HCT116 (cell line): Measurements from ENCODE around the gene SH2D1B. TPM values are rescaled to one million over a fixed set of nuclear protein-coding genes. Genes with fewer than 3 reads are reported as not detected.

Source experiments
- ATAC-seq: fragments of 200-7000 bp; cut with Tn5 transposase; 2 replicates; pipeline ENCODE4 v1.9.1; 2020; ENCODE audit warnings: mild to moderate bottlenecking, moderate library complexity
- BruUV-seq: library from RNA; stranded (reverse); fragments of 400-500 nt; replicated peaks from 2 replicates; lab custom pipeline; 2021; lab: Mats Ljungman, UMichigan
- CTCF ChIA-PET: fragments of 300-600 bp; sonication (Branson Sonifier 250); formaldehyde crosslinking; loops from one replicate; lab custom pipeline; 2021; ENCODE audit warnings: antibody characterized with exemption; lab: Charles Lee
- POLR2A ChIA-PET: fragments of 300-600, 350-600 bp; sonication (Branson Sonifier 250); formaldehyde crosslinking; loops from one replicate; lab custom pipeline; 2021; ENCODE audit warnings: antibody characterized with exemption; lab: Charles Lee
- RAD21 ChIA-PET, 2 experiments: fragments of 300-600 bp; sonication (Branson Sonifier 250); formaldehyde crosslinking; loops; one replicate each; lab custom pipeline; 2023; ENCODE audit warnings: low total read pairs in 2 of 2; ENCODE audit not compliant: uncharacterized antibody in 2 of 2, unreplicated experiment in 2 of 2, low non-redundant PET in 1 of 2; lab: Charles Lee
- DNase-seq: peaks from one replicate; pipeline ENCODE4 v3.0.0-alpha.2; 2010; ENCODE audit warnings: low read depth, low spot score
- H2AFZ ChIP-seq: fragments of 200-600 bp; shearing (Covaris generic), sonication (generic); 2 replicates; pipeline ENCODE4 v1.6.1; 2017; ENCODE audit warnings: low read depth, mixed run types, mixed read lengths, antibody characterized with exemption, low read length; ENCODE audit not compliant: poor library complexity, severe bottlenecking
- H3K27ac ChIP-seq: 2 replicates; pipeline ENCODE4 v1.5.1; 2012; ENCODE audit warnings: low read depth, low read length
- H3K27me3 ChIP-seq: fragments of 200-600 bp; sonication (generic); 2 replicates; pipeline ENCODE4 v1.6.1; 2016; ENCODE audit warnings: mixed run types, low read length, mixed read lengths; ENCODE audit not compliant: insufficient read depth
- H3K36me3 ChIP-seq, 2 experiments: fragments of 200-500 bp in 1 of 2; fragments of 200-600 bp in 1 of 2; sonication (Bioruptor generic) in 1 of 2; sonication (generic) in 1 of 2; 2 replicates each; pipeline versions ENCODE4 v1.5.1 to v1.6.1; 2014 to 2016; ENCODE audit warnings: low read length in 2 of 2, inconsistent platforms in 1 of 2, mixed read lengths in 1 of 2, mixed run types in 1 of 2; ENCODE audit not compliant: insufficient read depth in 2 of 2, control insufficient read depth in 1 of 2
- H3K4me1 ChIP-seq, 2 experiments: fragments of 200-600 bp in 1 of 2; sonication (generic) in 1 of 2; 2 replicates each; pipeline versions ENCODE4 v1.5.1 to v1.6.1; 2012 to 2017; ENCODE audit warnings: low read length in 2 of 2, inconsistent platforms in 1 of 2, mild to moderate bottlenecking in 1 of 2, mixed read lengths in 1 of 2, mixed run types in 1 of 2, moderate library complexity in 1 of 2; ENCODE audit not compliant: insufficient read depth in 2 of 2, control insufficient read depth in 1 of 2
- H3K4me2 ChIP-seq: fragments of 200-600 bp; sonication (generic); 2 replicates; pipeline ENCODE4 v1.6.1; 2017; ENCODE audit warnings: mixed run types, low read length, mixed read lengths
- H3K4me3 ChIP-seq, 2 experiments: fragments of 200-600 bp in 1 of 2; sonication (generic) in 1 of 2; replicated peaks in 1 of 2; 2 replicates each; pipeline ENCODE4 v1.5.1; 2011 to 2016; ENCODE audit warnings: low read length in 2 of 2, control low read depth in 1 of 2, low read depth in 1 of 2, mild to moderate bottlenecking in 1 of 2, mixed read lengths in 1 of 2, mixed run types in 1 of 2
- H3K79me2 ChIP-seq: fragments of 200-600 bp; sonication (generic); 2 replicates; pipeline ENCODE4 v1.6.1; 2017; ENCODE audit warnings: mild to moderate bottlenecking, mixed run types, low read length, moderate library complexity, mixed read lengths; ENCODE audit not compliant: insufficient read depth
- H3K9ac ChIP-seq: fragments of 200-600 bp; sonication (generic); 2 replicates; pipeline ENCODE4 v1.6.1; 2016; ENCODE audit warnings: low read length, mixed read lengths
- H3K9me2 ChIP-seq: fragments of 200-600 bp; sonication (generic), shearing (Covaris generic); 2 replicates; pipeline ENCODE4 v1.6.1; 2017; ENCODE audit warnings: mixed run types, mild to moderate bottlenecking, moderate library complexity; ENCODE audit not compliant: insufficient read depth
- H3K9me3 ChIP-seq, 2 experiments: fragments of 200-500 bp in 1 of 2; fragments of 200-600 bp in 1 of 2; sonication (Bioruptor generic) in 1 of 2; sonication (generic) in 1 of 2; 2 replicates each; pipeline ENCODE4 v1.6.1; 2014 to 2017; ENCODE audit warnings: low read length in 2 of 2, mixed read lengths in 2 of 2, inconsistent platforms in 1 of 2, low read depth in 1 of 2, mild to moderate bottlenecking in 1 of 2, mixed run types in 1 of 2, moderate library complexity in 1 of 2; ENCODE audit not compliant: control insufficient read depth in 1 of 2, insufficient read depth in 1 of 2
- H4K20me1 ChIP-seq: fragments of 200-600 bp; sonication (generic), shearing (Covaris generic); 2 replicates; pipeline ENCODE4 v1.6.1; 2017; ENCODE audit warnings: mixed run types, mild to moderate bottlenecking, moderate library complexity; ENCODE audit not compliant: insufficient read depth
- CBX3 ChIP-seq: IDR thresholded peaks from 2 replicates; pipeline ENCODE4 v1.6.1; 2012; ENCODE audit warnings: low read depth
- CEBPB ChIP-seq: IDR thresholded peaks from 2 replicates; pipeline ENCODE4 v1.6.1; 2012; ENCODE audit warnings: low read depth
- EGR1 ChIP-seq: IDR thresholded peaks from 2 replicates; pipeline ENCODE4 v1.6.1; 2012; ENCODE audit warnings: low read depth
- EZH2 ChIP-seq: fragments of 200-600 bp; sonication (generic); IDR thresholded peaks from 2 replicates; pipeline ENCODE4 v1.6.1; 2017; ENCODE audit warnings: antibody characterized with exemption, mixed run types
- EZH2phosphoT487 ChIP-seq: fragments of 200-600 bp; IDR thresholded peaks from 2 replicates; pipeline ENCODE4 v1.6.1; 2018; ENCODE audit warnings: antibody characterized with exemption, borderline replicate concordance
- JUND ChIP-seq: IDR thresholded peaks from 2 replicates; pipeline ENCODE4 v1.6.1; 2012
- POLR2A ChIP-seq: IDR thresholded peaks from 2 replicates; pipeline ENCODE4 v1.7.0; 2011; ENCODE audit warnings: borderline replicate concordance; ENCODE audit not compliant: insufficient read depth, insufficient read length; ENCODE audit errors: extremely low read depth
- POLR2AphosphoS5 ChIP-seq: IDR thresholded peaks from 2 replicates; pipeline ENCODE4 v1.6.1; 2011; ENCODE audit warnings: mild to moderate bottlenecking, low read depth, low read length, moderate library complexity
- SIN3A ChIP-seq: IDR thresholded peaks from 2 replicates; pipeline ENCODE4 v1.6.1; 2012; ENCODE audit warnings: low read depth
- TCF7L2 ChIP-seq: IDR thresholded peaks from 2 replicates; pipeline ENCODE4 v1.7.0; 2011; ENCODE audit warnings: borderline replicate concordance, inconsistent platforms; ENCODE audit not compliant: insufficient read depth, insufficient read length; ENCODE audit errors: extremely low read depth
- YY1 ChIP-seq: IDR thresholded peaks from 2 replicates; pipeline ENCODE4 v1.6.1; 2011; ENCODE audit warnings: low read length, low read depth, moderate library complexity, mild to moderate bottlenecking; ENCODE audit not compliant: insufficient replicate concordance; ENCODE audit errors: extremely low read depth
- ZBTB33 ChIP-seq: IDR thresholded peaks from 2 replicates; pipeline ENCODE4 v1.6.1; 2011; ENCODE audit warnings: mild to moderate bottlenecking, low read length, moderate library complexity; ENCODE audit not compliant: insufficient replicate concordance; ENCODE audit errors: extremely low read depth
- ZFX ChIP-seq: fragments of 450-650 bp; IDR thresholded peaks from 2 replicates; pipeline ENCODE4 v1.6.1; 2017
- ZNF274 ChIP-seq: fragments of 200-500 bp; sonication (Bioruptor generic); IDR thresholded peaks from 2 replicates; pipeline ENCODE4 v1.6.1; 2014; ENCODE audit warnings: mild to moderate bottlenecking, low read depth, low read length, inconsistent platforms
- intact Hi-C: fragments of 100-400 bp; cut with micrococcal nuclease; formaldehyde crosslinking; loops from 2 replicates; pipeline ENCODE4 v1.10.0; 2022
- total RNA-seq: library from RNA; stranded (reverse); gene quantifications from one replicate; pipeline ENCODE4 v1.2.1, GENCODE V29; 2021; ENCODE audit not compliant: unreplicated experiment
- TF ChIP-seq, protein P1 (sequence below): IDR thresholded peaks from 2 replicates; pipeline ENCODE4 v1.6.1; 2012
- TF ChIP-seq, protein P2 (sequence below): IDR thresholded peaks from 2 replicates; pipeline ENCODE4 v1.6.1; 2012

The SH2D1B gene
- total RNA-seq, 1 experiment from 2014 or later: 0.12 TPM

DNA sequence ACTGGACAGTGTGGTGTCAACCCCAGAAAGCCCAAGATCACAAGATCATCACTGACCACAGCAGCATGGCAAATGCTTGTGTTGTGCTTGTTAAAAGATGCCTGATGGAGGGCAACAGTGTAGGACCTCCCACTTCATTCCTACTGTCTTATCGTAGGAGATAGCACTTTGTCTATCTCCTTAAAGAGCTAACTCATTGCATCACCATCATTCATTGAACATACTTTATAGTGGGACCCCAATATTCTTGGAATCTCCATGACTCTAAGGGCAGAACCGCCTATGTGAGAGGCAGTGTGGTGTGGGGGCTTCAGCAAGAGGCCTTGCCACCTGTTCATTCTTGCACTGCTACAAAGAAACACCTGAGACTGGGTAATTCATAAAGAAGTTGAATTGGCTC, 5.0 kb upstream of the SH2D1B start:
- TF ChIP-seq CEBPB (no peak), ZFX (no peak), POLR2A (no peak), EGR1 (no peak)
- TF ChIP-seq, protein P1, sequence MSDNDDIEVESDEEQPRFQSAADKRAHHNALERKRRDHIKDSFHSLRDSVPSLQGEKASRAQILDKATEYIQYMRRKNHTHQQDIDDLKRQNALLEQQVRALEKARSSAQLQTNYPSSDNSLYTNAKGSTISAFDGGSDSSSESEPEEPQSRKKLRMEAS: no peak
- TF ChIP-seq, all 23 proteins: peak for 0
- DNase-seq (no peak), ATAC-seq (no peak)
- ChIA-PET CTCF (no interaction called here), RAD21 (no interaction called here), POLR2A (no interaction called here)
- no peak overlapping the region for H3K4me3 ChIP-seq
- no peaks in the 10 kb centered on the region for H3K9me3 ChIP-seq
- peaks cover 24 to 42% of the 10 kb centered on the region in 2 experiments; a peak in 3 of 4 replicates for H3K4me1 ChIP-seq
- H3K36me3 ChIP-seq: no peaks in the 10 kb centered on the region
- no peaks in the 10 kb centered on the region for H3K9me2 ChIP-seq
- H3K79me2 ChIP-seq: no peaks in the 10 kb centered on the region
- H2AFZ ChIP-seq: no peak overlapping the region
- H3K4me2 ChIP-seq: no peak overlapping the region
- no peak overlapping the region for H3K27ac ChIP-seq
- intact Hi-C loops: no loop called here
- no peaks in the 10 kb centered on the region for H4K20me1 ChIP-seq
- H3K27me3 ChIP-seq: no peaks in the 10 kb centered on the region
- no TSS peak for BruUV-seq
- H3K9ac ChIP-seq: no peak overlapping the region

DNA sequence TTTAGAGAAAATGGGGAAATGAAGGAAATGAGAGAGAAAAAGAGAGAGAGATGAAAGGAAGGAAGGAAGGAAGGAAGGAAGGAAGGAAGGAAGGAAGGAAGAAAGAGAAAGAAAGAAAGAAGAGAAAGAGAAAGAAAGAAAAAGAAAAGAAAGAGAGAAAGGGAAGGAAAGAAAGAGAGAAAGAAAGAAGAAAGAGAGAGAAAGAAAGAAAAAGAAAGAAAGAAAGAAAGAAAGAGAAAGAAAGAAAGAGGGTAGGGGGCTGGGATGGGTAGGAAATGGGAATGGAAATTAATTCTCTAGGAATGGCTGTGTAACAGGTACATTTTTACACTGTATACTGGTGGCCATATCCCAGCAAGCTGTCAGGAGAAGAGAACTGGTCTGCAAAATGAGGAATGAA, 4.3 kb upstream of the SH2D1B start:
- H3K79me2 ChIP-seq: no peaks in the 10 kb centered on the region
- H3K4me3 ChIP-seq: no peak overlapping the region
- H3K36me3 ChIP-seq: no peaks in the 10 kb centered on the region
- peaks cover 23 to 40% of the 10 kb centered on the region in 2 experiments; a peak in 3 of 4 replicates for H3K4me1 ChIP-seq
- no TSS peak for BruUV-seq
- no peak overlapping the region for H3K9ac ChIP-seq
- ATAC-seq (no peak), DNase-seq (no peak)
- no peak overlapping the region for H2AFZ ChIP-seq
- no peak overlapping the region for H3K27ac ChIP-seq
- no peaks in the 10 kb centered on the region for H3K9me3 ChIP-seq
- no peaks in the 10 kb centered on the region for H3K27me3 ChIP-seq
- H4K20me1 ChIP-seq: no peaks in the 10 kb centered on the region
- no peaks in the 10 kb centered on the region for H3K9me2 ChIP-seq
- ChIA-PET CTCF (no interaction called here), RAD21 (no interaction called here), POLR2A (interaction anchor here (1.4 kb wide), 1 partner anchor 9 kb away, joined by 3 read pairs; no protein-coding TSS in a partner anchor)
- intact Hi-C loops: no loop called here
- TF ChIP-seq SIN3A (no peak), TCF7L2 (no peak), CBX3 (no peak), ZNF274 (no peak), POLR2AphosphoS5 (no peak), CEBPB (no peak), JUND (no peak), YY1 (no peak), ZBTB33 (no peak), EZH2phosphoT487 (no peak), ZFX (no peak), EZH2 (no peak)
- TF ChIP-seq, protein P2, sequence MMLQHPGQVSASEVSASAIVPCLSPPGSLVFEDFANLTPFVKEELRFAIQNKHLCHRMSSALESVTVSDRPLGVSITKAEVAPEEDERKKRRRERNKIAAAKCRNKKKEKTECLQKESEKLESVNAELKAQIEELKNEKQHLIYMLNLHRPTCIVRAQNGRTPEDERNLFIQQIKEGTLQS: no peak
- no peak overlapping the region for H3K4me2 ChIP-seq
